HepG2 (cell line): ENCODE data around the gene DPP3. TPM values are rescaled to one million over a fixed set of nuclear protein-coding genes. Genes with fewer than 3 reads are reported as not detected.
"Not testable (repeated sequence)": the region's sequence is repeated elsewhere in the genome, so short reads cannot be mapped to it uniquely, and the experiment has no call there.

Experiments
- ATAC-seq: fragments of 200-7000 bp; cut with Tn5 transposase; 3 replicates; pipeline ENCODE4 v1.9.1; 2020; ENCODE audit warnings: mild to moderate bottlenecking, moderate library complexity
- BruUV-seq: library from RNA; stranded (reverse); fragments of 400-500 nt; replicated peaks from 2 replicates; lab custom pipeline; 2021; lab: Mats Ljungman, UMichigan
- CTCF ChIA-PET: fragments of 300-600 bp; formaldehyde crosslinking; extraction: SDS; loops from one replicate; lab custom pipeline; 2021; ENCODE audit warnings: low total read pairs, inconsistent platforms, low intra/inter-chr PET ratio; lab: Yijun Ruan, JAX
- POLR2A ChIA-PET: fragments of 350-600 bp; sonication (Branson Sonifier 250); formaldehyde crosslinking; loops from one replicate; lab custom pipeline; 2020; ENCODE audit warnings: antibody characterized with exemption, inconsistent platforms; lab: Yijun Ruan, JAX
- DNase-seq: peaks from one replicate; pipeline ENCODE4 v3.0.0-alpha.2; 2015; ENCODE audit warnings: low spot score
- FAIRE-seq: peaks from 3 replicates; lab custom pipeline; 2011; peaks lifted over from hg19 to GRCh38; lab: Jason Lieb, UNC
- H2AFZ ChIP-seq: one replicate; pipeline ENCODE4 v1.6.1; 2011; ENCODE audit warnings: low read length, inconsistent platforms
- H3K27ac ChIP-seq: fragments of 300-600 bp; 3 replicates; pipeline ENCODE4 v1.8.0; 2011; ENCODE audit warnings: mixed run types, mild to moderate bottlenecking, mixed read lengths, low read length, inconsistent platforms; ENCODE audit not compliant: insufficient read depth; ENCODE audit errors: extremely low read length
- H3K27me3 ChIP-seq, 2 experiments: fragments of 200-600 bp in 1 of 2; 2 replicates in 1 of 2; 3 replicates in 1 of 2; pipeline versions ENCODE4 v1.6.0 to v1.8.0; 2011; ENCODE audit warnings: low read length in 2 of 2, mild to moderate bottlenecking in 2 of 2, moderate library complexity in 2 of 2, inconsistent platforms in 1 of 2; ENCODE audit not compliant: insufficient read depth in 2 of 2, control insufficient read depth in 1 of 2
- H3K36me3 ChIP-seq, 2 experiments: fragments of 200-600 bp in 1 of 2; replicated peaks in 1 of 2; 2 replicates in 1 of 2; 3 replicates in 1 of 2; pipeline versions ENCODE4 v1.5.1 to v1.8.0; 2011; ENCODE audit warnings: low read length in 2 of 2, inconsistent platforms in 1 of 2; ENCODE audit not compliant: insufficient read depth in 2 of 2, control insufficient read depth in 1 of 2
- H3K4me1 ChIP-seq: 2 replicates; pipeline ENCODE4 v1.5.1; 2012; ENCODE audit warnings: low read length, inconsistent platforms; ENCODE audit not compliant: insufficient read depth
- H3K4me2 ChIP-seq: 2 replicates; pipeline ENCODE4 v1.6.0; 2011; ENCODE audit warnings: low read depth, low read length, inconsistent platforms
- H3K4me3 ChIP-seq, 3 experiments: fragments of 200-600 bp in 1 of 3; sonication (generic), shearing (Covaris generic) in 1 of 3; replicated peaks in 1 of 3; 2 replicates each; pipeline ENCODE4 v1.5.1; 2011 to 2016; ENCODE audit warnings: low read length in 3 of 3, inconsistent platforms in 2 of 3, low read depth in 2 of 3, mild to moderate bottlenecking in 2 of 3, control low read depth in 1 of 3, mixed read lengths in 1 of 3; ENCODE audit not compliant: insufficient read depth in 1 of 3
- H3K79me2 ChIP-seq: one replicate; pipeline ENCODE4 v1.6.1; 2011; ENCODE audit warnings: low read length, inconsistent platforms; ENCODE audit not compliant: insufficient read depth
- H3K9ac ChIP-seq: 2 replicates; pipeline ENCODE4 v1.6.0; 2011; ENCODE audit warnings: mild to moderate bottlenecking, low read depth, low read length, inconsistent platforms; ENCODE audit not compliant: insufficient read depth
- H3K9me3 ChIP-seq: 2 replicates; pipeline ENCODE4 v1.5.1; 2012; ENCODE audit warnings: mild to moderate bottlenecking, low read length
- H4K20me1 ChIP-seq: 2 replicates; pipeline ENCODE4 v1.6.0; 2011; ENCODE audit warnings: inconsistent platforms, mild to moderate bottlenecking, low read length, moderate library complexity; ENCODE audit not compliant: insufficient read depth
- ELF3 ChIP-seq: IDR thresholded peaks from 2 replicates; pipeline ENCODE4 v1.6.1; 2016; ENCODE audit warnings: missing genetic modification reagents, missing compliant biosample characterization
- HOXA3 ChIP-seq: sonication (generic); formaldehyde crosslinking; IDR thresholded peaks from 2 replicates; pipeline ENCODE4 v1.5.0; 2020; ENCODE audit warnings: missing genetic modification reagents
- HOXA5 ChIP-seq: sonication (generic); formaldehyde crosslinking; IDR thresholded peaks from 2 replicates; pipeline ENCODE4 v1.4.0; 2020; ENCODE audit warnings: missing genetic modification reagents
- NFYC ChIP-seq: IDR thresholded peaks from 2 replicates; pipeline ENCODE4 v1.6.1; 2016; ENCODE audit warnings: missing genetic modification reagents, missing compliant biosample characterization
- PHF8 ChIP-seq: sonication (generic); formaldehyde crosslinking; IDR thresholded peaks from 2 replicates; pipeline ENCODE4 v1.5.0; 2020; ENCODE audit warnings: missing genetic modification reagents
- POLR2G ChIP-seq: fragments of 200-400 bp; formaldehyde crosslinking; IDR thresholded peaks from 2 replicates; pipeline ENCODE4 v1.6.1; 2018; ENCODE audit warnings: mild to moderate bottlenecking, low read depth, low read length, moderate library complexity
- SAP130 ChIP-seq: IDR thresholded peaks from 2 replicates; pipeline ENCODE4 v1.6.1; 2016; ENCODE audit warnings: low read depth
- SP2 ChIP-seq: sonication (generic); formaldehyde crosslinking; IDR thresholded peaks from 2 replicates; pipeline ENCODE4 v1.5.1; 2020; ENCODE audit warnings: mild to moderate bottlenecking, missing genetic modification reagents
- SP4 ChIP-seq: sonication (generic); formaldehyde crosslinking; IDR thresholded peaks from 2 replicates; pipeline ENCODE4 v1.8.1; 2023; ENCODE audit warnings: mild to moderate bottlenecking, missing genetic modification reagents
- SPEN ChIP-seq: sonication (generic); formaldehyde crosslinking; IDR thresholded peaks from 2 replicates; pipeline ENCODE4 v1.5.1; 2020; ENCODE audit warnings: low read depth, mild to moderate bottlenecking, missing genetic modification reagents
- ZBTB38 ChIP-seq: sonication (generic); formaldehyde crosslinking; IDR thresholded peaks from 2 replicates; pipeline ENCODE4 v1.5.1; 2020; ENCODE audit warnings: mild to moderate bottlenecking, missing genetic modification reagents
- ZNF546 ChIP-seq: sonication (generic); formaldehyde crosslinking; conservative IDR thresholded peaks from 2 replicates; pipeline ENCODE4 v1.8.1; 2023; ENCODE audit warnings: mild to moderate bottlenecking, missing genetic modification reagents
- ZNF569 ChIP-seq: sonication (generic); formaldehyde crosslinking; IDR thresholded peaks from 2 replicates; pipeline ENCODE4 v1.5.0; 2020; ENCODE audit warnings: mild to moderate bottlenecking, missing genetic modification reagents, moderate library complexity, borderline replicate concordance
- ZNF777 ChIP-seq: sonication (generic); formaldehyde crosslinking; IDR thresholded peaks from 2 replicates; pipeline ENCODE4 v1.4.0; 2020; ENCODE audit warnings: missing genetic modification reagents
- WGBS: methylation state at CpG from one replicate; pipeline ENCODE4 v1.1.6; 2017; ENCODE audit warnings: low lambda C conversion rate; 5-methylcytosine and 5-hydroxymethylcytosine counted together
- in situ Hi-C: cut with HindIII; loops from 2 replicates; pipeline ENCODE4 v1.10.0; 2017; ENCODE audit warnings: low pct_unique_long_range_greater_than_20kb; ENCODE audit not compliant: extremely low pct_ligation_motif_present
- intact Hi-C: fragments of 100-400 bp; cut with micrococcal nuclease; formaldehyde crosslinking; loops from one replicate; pipeline ENCODE4 v1.10.0; 2022; ENCODE audit not compliant: unreplicated experiment
- polyA plus RNA-seq, 8 experiments: library from polyadenylated mRNA; depleted of rRNA in 3 of 8; stranded (reverse) in 7 of 8; unstranded in 1 of 8; fragments of >200 nt; fragmentation: Illumina TruSeq in 4 of 8; extraction: Trizol in 4 of 8; gene quantifications; 2 replicates each; pipeline versions ENCODE4 v1.2.1 to v1.2.3, GENCODE V29; 2011 to 2016; ENCODE audit warnings: low read depth in 4 of 8, missing spikeins in 1 of 8, mixed read lengths in 1 of 8; ENCODE audit not compliant: insufficient read depth in 1 of 8
- total RNA-seq, 5 experiments: library from RNA; depleted of rRNA; stranded (reverse); fragments of >200 nt; fragmentation: Illumina TruSeq; extraction: Trizol; gene quantifications; 2 replicates each; pipeline ENCODE4 v1.2.3, GENCODE V29; 2016; ENCODE audit warnings: low read depth in 1 of 5
- TF ChIP-seq, protein P1 (sequence below): IDR thresholded peaks from 2 replicates; pipeline ENCODE4 v1.6.1; 2016; ENCODE audit warnings: low read depth
- TF ChIP-seq, protein P2 (sequence below): IDR thresholded peaks from 2 replicates; pipeline ENCODE4 v1.6.1; 2016; ENCODE audit warnings: missing genetic modification reagents, missing compliant biosample characterization
- TF ChIP-seq, protein P3 (sequence below): sonication (generic); formaldehyde crosslinking; IDR thresholded peaks from 2 replicates; pipeline ENCODE4 v1.5.0; 2020; ENCODE audit warnings: mild to moderate bottlenecking, missing genetic modification reagents, moderate library complexity

The DPP3 gene
- total and polyA plus RNA-seq, 2 of the 13 experiments (the other 11 are each of a cell fraction or from before 2014, with no cell fraction given): 38.4 to 59.8 TPM

- Histone ChIP-seq H3K4me2 (peak overlapping the region; percentile 90), H3K4me3 (peak overlapping the region in 2 of 3 experiments; percentile 35 to 40; a peak in 4 of 6 replicates), H3K27ac (peak overlapping the region; percentile 63), H3K4me1 (peaks cover 33% of the 10 kb centered on the region), H2AFZ (peak overlapping the region; percentile 15), H3K36me3 (peaks cover 5 to 15% of the 10 kb centered on the region in 2 experiments; a peak in 4 of 5 replicates), H3K9ac (peak overlapping the region; percentile 46; the same call in 1 of the 2 replicates)
- DNase-seq (peak; percentile 55), ATAC-seq (peak; percentile 21; the same call in 1 of the 3 replicates)
- CTCF ChIA-PET: interaction anchor here (2.3 kb wide), 1 partner anchor 32 kb away, joined by 11 read pairs; no protein-coding TSS in a partner anchor
- H3K27me3 ChIP-seq, H4K20me1 ChIP-seq, H3K9me3 ChIP-seq, H3K79me2 ChIP-seq, FAIRE-seq, intact Hi-C loops, BruUV-seq, in situ Hi-C loops: not testable (repeated sequence)
- POLR2A ChIA-PET: interaction anchor here (0.9 to 3.2 kb wide), 7 partner anchors 10 to 238 kb away, joined by 3 to 41 read pairs (median 10); partner anchors contain the start of genes BBS1, DPP3, PELI3 and RBM4B
- 31% methylated on average over 8 of the region's 29 CpGs for WGBS
- TF ChIP-seq ELF3 (CRISPR knock-in tag) (0 out of 2 replicates have a peak, but pooled peaks have one; percentile 15), PHF8 (CRISPR knock-in tag) (peak; percentile 37), HOXA3 (CRISPR knock-in tag) (0 out of 2 replicates have a peak, but pooled peaks have one; percentile 12), SP4 (CRISPR knock-in tag) (peak; percentile 71; the same call in 1 of the 2 replicates), ZNF569 (peak; percentile 61; the same call in 1 of the 2 replicates), SPEN (CRISPR knock-in tag) (0 out of 2 replicates have a peak, but pooled peaks have one; percentile 42), ZNF546 (CRISPR knock-in tag) (0 out of 2 replicates have a peak, but pooled peaks have one; percentile 20), ZBTB38 (CRISPR knock-in tag) (0 out of 2 replicates have a peak, but pooled peaks have one; percentile 55), NFYC (peak; percentile 81), POLR2G (peak; percentile 80), SP2 (CRISPR knock-in tag) (0 out of 2 replicates have a peak, but pooled peaks have one; percentile 46), ZNF777 (CRISPR knock-in tag) (peak; percentile 76), SAP130 (CRISPR knock-in tag) (peak; percentile 8; the same call in 1 of the 2 replicates), HOXA5 (CRISPR knock-in tag) (0 out of 2 replicates have a peak, but pooled peaks have one; percentile 25)
- TF ChIP-seq, protein P1, sequence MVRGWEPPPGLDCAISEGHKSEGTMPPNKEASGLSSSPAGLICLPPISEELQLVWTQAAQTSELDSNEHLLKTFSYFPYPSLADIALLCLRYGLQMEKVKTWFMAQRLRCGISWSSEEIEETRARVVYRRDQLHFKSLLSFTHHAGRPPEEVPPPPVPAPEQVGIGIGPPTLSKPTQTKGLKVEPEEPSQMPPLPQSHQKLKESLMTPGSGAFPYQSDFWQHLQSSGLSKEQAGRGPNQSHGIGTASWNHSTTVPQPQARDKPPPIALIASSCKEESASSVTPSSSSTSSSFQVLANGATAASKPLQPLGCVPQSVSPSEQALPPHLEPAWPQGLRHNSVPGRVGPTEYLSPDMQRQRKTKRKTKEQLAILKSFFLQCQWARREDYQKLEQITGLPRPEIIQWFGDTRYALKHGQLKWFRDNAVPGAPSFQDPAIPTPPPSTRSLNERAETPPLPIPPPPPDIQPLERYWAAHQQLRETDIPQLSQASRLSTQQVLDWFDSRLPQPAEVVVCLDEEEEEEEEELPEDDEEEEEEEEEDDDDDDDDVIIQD (CRISPR knock-in tag): peak; percentile 54; the same call in 1 of the 2 replicates
- TF ChIP-seq, protein P2, sequence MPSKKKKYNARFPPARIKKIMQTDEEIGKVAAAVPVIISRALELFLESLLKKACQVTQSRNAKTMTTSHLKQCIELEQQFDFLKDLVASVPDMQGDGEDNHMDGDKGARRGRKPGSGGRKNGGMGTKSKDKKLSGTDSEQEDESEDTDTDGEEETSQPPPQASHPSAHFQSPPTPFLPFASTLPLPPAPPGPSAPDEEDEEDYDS (CRISPR knock-in tag): peak; percentile 90
- TF ChIP-seq, protein P3, sequence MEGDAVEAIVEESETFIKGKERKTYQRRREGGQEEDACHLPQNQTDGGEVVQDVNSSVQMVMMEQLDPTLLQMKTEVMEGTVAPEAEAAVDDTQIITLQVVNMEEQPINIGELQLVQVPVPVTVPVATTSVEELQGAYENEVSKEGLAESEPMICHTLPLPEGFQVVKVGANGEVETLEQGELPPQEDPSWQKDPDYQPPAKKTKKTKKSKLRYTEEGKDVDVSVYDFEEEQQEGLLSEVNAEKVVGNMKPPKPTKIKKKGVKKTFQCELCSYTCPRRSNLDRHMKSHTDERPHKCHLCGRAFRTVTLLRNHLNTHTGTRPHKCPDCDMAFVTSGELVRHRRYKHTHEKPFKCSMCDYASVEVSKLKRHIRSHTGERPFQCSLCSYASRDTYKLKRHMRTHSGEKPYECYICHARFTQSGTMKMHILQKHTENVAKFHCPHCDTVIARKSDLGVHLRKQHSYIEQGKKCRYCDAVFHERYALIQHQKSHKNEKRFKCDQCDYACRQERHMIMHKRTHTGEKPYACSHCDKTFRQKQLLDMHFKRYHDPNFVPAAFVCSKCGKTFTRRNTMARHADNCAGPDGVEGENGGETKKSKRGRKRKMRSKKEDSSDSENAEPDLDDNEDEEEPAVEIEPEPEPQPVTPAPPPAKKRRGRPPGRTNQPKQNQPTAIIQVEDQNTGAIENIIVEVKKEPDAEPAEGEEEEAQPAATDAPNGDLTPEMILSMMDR (CRISPR knock-in tag): peak; percentile 31; the same call in 1 of the 2 replicates
These were observed 39.9 kb upstream of the DPP3 start for GRCh38 chr11:66440101-66440939.
